Fibroblast of skin of left quadriceps (primary cell): ENCODE results near the gene CD99.
"Not testable (repeated sequence)": the region's sequence is repeated elsewhere in the genome, so short reads cannot be mapped to it uniquely, and the experiment has no call there.

Experiments used
- DNase-seq, 2 experiments: peaks; one replicate each; pipeline ENCODE4 v3.0.0-alpha.2; 2013; ENCODE audit warnings: low read depth in 2 of 2

Gene CD99

GRCh38 chrX:2723286-2723879 is 32.3 kb downstream of the CD99 start:
- DNase-seq = no peak

- not testable (repeated sequence) for DNase-seq
Observed at GRCh38 chrX:2727264-2727663, 36.2 kb downstream of the CD99 start.

DNA sequence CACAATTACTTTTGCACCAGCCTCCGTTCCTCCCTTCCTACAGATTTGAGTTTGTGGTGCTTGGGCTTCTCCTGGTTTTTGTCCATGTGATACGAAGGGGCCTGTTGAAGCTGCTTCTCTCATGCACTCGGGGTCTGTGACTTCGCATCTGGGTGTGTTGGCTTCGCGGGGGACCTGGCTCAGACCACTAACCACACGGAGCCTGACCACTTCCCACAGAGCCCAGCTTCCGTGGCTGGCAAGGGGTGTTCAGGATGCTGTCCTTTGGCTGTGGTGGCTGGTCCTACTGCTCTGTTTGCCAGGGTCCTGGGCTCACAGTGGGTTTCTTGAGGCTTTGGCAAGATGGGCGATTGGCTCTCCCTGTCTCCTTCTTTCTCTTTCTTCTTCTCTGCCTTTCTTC is 41.0 kb downstream of the CD99 start:
- no peak for DNase-seq

GRCh38 chrX:2732649-2733048 is 41.6 kb downstream of the CD99 start:
- no peak for DNase-seq

DNA sequence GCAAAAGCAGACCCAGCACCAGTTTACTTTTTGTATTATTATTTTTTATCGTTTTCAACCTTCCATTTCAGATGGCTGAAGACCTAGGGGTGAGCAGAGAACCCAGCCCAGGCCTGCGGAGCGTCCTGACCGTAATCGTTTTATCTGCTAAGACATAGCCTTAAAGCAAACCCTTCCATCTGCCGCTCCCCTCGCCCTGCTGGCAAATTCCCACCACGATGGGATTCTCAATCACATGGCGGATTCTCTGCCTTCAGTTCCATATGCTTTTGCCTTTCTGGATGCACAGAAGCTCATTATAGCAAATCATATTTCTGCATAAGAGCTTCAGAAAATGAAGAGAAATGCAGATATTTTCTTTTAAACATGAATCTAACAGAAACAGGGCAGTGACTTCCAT is 42.2 kb downstream of the CD99 start:
- DNase-seq = no peak

DNA sequence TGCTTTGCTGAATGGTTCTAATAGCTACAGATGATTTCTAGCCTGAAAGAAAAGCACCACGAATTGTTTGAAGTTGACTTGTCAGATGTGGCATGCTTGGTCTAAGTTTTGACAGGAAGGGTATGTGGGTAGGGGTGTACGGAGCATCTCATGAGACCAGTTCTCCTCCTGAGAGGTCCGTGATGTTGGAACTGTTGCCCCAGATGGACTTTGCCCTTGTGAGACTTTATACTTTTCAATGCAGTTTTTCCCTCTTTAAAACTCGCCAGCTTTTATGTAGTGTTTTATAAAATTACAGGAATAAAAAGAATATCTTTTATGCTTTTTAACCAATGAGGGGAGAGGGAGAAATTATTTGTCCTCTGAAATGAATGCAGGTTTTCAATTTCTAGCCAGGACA is 44.2 kb downstream of the CD99 start:
- DNase-seq = no peak

DNA sequence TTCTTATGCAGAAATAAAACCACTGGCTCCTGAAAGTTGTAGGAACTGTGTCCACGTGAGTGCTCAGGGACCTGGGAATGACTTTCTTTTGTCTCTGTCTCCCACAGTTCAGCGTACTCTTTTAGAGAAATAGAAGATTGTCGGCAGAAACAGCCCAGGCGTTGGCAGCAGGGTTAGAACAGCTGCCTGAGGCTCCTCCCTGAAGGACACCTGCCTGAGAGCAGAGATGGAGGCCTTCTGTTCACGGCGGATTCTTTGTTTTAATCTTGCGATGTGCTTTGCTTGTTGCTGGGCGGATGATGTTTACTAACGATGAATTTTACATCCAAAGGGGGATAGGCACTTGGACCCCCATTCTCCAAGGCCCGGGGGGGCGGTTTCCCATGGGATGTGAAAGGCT is 49.6 kb downstream of the CD99 start:
- DNase-seq = no peak

DNA sequence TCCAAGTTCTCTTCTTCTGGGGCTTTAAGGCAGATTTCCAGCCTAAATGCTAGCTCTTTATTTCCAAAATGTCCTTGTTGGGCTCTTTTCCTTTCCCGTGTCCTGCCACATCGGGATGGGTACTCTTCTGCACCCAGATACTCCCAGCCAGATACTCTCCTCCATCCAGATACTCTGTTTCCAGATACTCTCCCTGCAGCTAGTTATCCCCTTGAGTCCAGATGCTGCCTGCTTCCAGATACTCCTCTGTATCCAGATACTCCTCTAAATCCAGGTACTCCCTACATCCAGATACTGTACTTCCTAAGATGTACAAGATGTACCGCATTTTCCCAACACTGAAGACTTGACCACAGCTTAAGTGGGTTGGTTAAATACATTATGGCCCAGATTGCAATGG is 50.3 kb downstream of the CD99 start:
- DNase-seq = no peak

DNA sequence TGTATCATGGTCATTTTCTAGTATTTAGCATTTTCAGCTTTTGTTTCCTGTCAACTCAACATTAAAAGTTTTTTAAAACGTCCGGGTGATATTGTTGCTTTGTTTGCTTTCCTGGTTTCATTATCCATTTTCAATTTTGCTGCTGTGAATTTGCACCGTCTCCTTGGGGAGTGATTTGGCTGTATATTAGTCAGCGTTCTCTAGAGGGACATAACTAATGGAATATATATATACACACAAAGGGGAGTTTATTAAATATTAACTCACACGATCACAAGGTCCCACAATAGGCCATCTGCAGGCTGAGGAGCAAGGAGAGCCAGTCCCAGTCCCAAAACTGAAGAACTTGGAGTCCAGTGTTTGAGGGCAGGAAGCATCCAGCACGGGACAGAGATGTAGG is 55.2 kb downstream of the CD99 start:
- DNase-seq = not testable (repeated sequence)

DNA sequence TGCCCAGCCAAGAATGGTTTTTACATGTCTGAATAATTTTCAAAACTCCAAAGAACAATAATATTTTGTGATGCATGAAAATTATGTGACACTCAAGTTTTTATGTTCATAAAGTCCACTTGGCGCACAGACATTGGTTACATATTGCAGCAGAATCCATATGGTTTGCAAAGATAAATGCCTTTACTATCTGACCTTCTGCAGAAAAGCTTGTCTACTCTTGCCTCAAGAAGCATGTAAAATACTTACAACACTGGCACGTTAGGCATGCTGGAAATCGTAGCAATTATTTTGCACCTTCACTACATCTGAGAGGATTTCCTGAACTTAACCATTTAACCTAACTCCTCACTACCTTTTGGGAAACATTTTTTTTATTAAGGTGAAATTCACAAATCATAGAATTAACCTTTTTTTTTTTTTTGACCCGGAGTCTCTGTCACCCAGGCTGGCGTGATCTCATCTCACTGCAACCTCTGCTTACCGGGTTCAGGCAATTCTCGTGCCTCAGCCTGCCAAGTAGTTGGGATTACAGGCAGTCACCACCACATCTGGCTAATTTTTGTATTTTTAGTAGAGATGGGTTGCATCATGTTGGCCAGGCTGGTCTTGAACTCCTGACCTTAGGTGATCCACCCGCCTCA is 57.2 kb downstream of the CD99 start:
- no peak for DNase-seq

DNA sequence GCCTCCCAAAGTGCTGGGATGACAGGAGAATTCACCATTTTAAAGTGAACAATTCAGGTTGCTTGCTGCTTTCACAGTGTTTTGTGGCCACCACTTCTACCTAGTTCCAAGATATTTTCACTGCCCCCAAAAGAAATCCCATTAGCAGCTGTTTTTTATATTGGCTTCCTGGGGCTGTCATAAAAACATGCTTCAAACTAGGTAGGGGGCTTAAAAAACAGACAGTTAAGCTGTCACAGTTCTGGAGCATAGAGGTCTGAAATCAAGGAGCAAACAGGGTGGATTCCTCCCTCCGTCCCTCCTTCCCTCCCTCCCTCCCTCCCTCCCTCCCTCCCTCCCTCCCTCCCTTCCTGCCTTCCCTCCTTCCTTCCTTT is 57.7 kb downstream of the CD99 start:
- DNase-seq = no peak

GRCh38 chrX:2751291-2751690 is 60.2 kb downstream of the CD99 start:
- DNase-seq = no peak

- DNase-seq = not testable (repeated sequence)
Observed at GRCh38 chrX:2751874-2752300, 60.8 kb downstream of the CD99 start, which contains the start of gene XG. XG (plus strand) TSS chrX:2752040; CDS start chrX:2752275, 235 bp downstream.

DNA sequence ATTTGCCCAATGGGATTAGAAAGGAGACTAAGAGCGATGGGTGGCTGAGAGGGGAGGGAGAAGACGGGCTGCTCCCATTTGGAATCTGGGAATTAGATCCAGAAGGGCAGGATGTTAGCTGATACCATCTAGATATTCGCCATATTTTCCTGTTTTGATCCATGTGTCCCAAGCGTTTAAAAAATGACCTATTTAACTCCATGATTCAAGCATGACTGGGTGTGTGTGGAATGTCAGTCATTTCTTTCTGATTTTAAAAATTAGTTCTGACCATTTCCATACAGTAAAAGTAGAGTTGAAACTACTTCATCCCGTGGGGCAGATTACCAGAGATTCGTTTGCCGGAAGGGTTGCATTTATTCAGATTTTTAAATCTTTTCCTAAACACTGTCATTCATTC is 61.3 kb downstream of the CD99 start:
- not testable (repeated sequence) for DNase-seq

GRCh38 chrX:2755163-2755715 is 64.1 kb downstream of the CD99 start:
- not testable (repeated sequence) for DNase-seq

DNA sequence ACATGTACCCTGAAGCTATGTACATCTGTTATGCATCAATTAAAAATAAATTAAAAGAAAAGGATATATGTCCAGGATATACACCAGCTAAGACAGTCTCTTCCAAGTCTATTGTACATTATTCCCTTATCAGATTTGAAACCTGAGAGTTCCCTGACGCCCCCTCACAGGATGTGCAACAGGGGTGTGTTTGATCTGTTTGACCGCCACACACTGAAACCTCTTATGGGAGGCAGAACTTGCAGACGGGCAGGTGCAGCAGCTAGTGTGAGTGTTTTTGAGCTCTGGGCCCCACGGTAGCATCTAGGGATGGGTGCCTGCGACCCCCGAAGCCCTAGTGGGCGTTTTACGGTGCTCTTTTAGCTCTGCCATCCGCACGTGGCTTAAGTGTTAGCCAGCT is 65.5 kb downstream of the CD99 start:
- DNase-seq = no peak

GRCh38 chrX:2761246-2761645 is 70.2 kb downstream of the CD99 start:
- DNase-seq = no peak

DNA sequence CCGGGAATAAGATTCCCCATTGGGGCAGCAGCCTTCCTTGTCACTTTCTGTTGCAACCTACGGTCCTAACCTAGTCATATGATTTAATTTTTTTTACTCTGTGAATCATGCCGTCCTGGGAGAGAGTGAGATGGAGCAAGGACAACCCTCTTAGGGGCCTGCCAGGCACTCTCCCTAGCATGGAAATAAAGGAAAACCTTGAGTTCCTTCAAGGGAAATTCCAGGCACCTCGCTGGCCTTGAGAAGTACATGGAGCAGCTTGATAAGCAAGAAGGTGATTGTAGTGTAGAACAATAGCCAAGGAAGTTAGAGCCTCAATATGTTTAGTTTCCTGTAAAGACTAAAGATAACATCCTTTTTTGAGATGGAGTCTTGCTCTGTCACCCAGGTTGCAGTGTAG is 71.6 kb downstream of the CD99 start:
- DNase-seq = not testable (repeated sequence)

GRCh38 chrX:2764766-2765548 is 73.9 kb downstream of the CD99 start:
- DNase-seq = not testable (repeated sequence)

DNA sequence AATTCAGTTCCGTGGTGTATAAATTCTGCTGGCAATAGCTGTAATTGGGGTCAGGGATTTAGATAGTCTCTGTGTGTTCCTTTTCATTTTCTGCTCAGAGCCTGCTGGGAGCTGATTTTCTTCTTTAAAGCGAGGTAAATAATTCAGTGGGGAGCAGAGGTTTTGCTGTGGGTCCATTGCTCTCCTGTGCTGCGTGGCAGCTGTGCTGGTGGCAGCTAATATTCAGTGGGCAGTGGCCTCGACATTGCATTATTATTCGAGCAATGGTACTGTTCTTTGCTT is 74.4 kb downstream of the CD99 start:
- DNase-seq = no peak

DNA sequence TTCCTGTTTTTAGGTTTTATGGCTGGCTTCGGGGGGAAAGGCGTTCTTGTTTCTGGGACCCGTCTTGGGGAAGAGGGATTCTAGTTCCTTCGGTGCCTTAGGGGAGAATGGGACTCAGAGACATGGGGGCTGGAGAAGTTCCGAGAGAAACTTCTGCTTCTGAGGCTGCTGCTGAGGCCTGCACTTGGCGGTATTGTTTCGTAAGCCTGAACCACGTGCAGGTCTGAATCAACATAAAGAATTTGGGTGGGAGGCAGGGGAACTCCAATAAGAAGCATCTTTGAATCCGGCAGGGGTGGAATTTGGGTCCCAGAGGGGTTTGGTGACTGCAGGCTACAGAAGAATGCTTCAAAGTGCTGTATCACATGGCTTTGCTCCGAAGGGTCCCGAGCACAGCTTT is 75.8 kb downstream of the CD99 start:
- DNase-seq = no peak

DNA sequence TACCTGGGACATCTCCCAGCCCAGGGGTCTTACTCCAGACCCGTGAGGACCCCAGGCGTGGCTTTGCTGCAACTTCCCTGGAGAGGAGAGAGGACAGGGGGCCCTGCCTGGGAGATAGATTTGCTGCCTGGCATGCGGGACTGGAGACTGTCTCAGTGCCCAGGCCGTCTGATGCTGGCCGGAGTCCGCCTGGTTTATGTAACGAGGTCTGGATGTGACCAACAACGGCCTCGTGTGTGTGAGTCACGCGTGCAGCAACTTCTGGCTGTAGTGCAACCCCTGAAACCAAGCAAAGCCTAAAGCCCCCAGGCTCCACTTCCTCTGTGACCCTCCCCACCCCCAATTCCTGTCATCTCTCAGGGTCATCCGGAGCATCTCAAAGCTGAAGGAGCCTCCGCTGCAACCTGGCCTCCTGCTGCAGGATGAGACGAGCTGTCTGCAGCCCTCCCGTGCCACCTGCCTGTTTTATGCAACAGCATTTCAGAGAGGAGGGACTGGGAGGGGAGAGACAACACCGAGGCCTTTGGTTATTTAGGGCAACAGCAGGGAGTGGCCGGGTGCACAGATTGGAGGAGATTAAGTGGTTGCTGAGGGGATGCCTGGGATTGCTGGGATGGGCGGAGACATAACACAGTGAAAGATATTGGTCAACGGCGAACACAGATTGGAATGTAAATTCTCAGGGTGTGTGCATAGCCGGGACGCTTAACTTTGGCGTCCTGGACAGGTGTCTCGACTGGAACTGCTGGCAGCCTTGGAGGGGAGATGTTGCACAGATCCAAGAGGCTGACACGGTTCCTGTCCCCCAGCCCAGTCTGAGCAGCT is 76.7 kb downstream of the CD99 start:
- no peak for DNase-seq
